Medulla oblongata (tissue), 1 donor: ENCODE data around the gene NT5M.
"Not testable (repeated sequence)": the region's sequence is repeated elsewhere in the genome, so short reads cannot be mapped to it uniquely, and the experiment has no call there.

Experiments used
- DNase-seq: peaks from one replicate; pipeline ENCODE4 v3.0.0-alpha.2; 2015; ENCODE audit errors: extremely low spot score

NT5M gene

DNA sequence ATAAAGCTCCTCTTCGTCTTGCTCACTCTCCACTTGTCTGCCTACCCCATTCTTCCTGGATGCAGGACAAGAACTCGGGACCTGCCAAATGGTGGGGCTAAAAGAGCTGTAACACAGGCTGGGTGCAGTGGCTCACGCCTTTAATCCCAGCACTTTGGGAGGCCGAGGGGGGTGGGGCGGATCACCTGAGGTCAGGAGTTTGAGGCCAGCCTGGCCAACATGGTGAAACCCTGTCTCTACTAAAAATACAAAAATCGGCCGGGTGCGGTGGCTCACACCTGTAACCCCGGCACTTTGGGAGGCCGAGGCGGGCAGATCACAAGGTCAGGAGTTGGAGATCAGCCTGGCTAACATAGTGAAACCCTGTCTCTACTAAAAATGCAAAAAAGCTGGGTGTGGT, 1.5 kb upstream of the NT5M start:
- DNase-seq, result not testable (repeated sequence)

DNA sequence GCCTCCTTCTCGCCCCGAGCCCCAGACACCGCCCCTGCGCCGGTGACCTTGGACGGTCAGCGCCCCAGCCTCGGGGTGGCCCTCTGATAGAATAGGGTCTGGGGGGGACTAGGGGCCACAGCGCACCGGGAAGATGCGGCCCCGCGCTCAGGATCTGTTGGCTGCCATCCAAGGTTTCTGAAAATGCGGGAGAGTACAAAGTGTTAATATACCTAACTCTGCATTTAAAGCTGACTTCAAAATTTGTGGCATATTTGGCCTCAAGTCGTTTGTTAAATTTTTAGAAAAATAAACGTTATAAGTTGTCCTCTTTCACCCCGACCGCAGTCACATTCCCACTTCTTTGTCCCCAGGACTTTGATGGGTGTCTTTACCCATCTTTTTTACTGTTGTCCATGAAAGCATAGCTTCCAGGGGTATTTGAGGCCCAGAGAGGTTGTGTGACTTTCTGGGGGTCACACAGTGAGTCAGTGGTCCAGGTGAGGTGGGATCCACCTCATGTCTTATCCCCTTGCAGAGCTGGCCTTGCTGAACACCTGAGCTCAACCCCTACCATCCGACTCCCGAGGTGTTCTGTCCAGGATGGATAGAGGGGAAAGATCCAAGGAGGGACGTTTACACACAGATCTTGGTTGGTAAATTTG, 796 bp downstream of the NT5M start:
- DNase-seq, result no peak

GRCh38 chr17:17304521-17304985, 1.4 kb downstream of the NT5M start:
- no peak for DNase-seq

- peak; percentile 67 for DNase-seq
These were observed 2.2 kb downstream of the NT5M start for GRCh38 chr17:17305281-17305801.

GRCh38 chr17:17309356-17309755, 6.2 kb downstream of the NT5M start:
- no peak for DNase-seq

GRCh38 chr17:17313350-17313991, 10.3 kb downstream of the NT5M start:
- DNase-seq, result peak; percentile 24

DNA sequence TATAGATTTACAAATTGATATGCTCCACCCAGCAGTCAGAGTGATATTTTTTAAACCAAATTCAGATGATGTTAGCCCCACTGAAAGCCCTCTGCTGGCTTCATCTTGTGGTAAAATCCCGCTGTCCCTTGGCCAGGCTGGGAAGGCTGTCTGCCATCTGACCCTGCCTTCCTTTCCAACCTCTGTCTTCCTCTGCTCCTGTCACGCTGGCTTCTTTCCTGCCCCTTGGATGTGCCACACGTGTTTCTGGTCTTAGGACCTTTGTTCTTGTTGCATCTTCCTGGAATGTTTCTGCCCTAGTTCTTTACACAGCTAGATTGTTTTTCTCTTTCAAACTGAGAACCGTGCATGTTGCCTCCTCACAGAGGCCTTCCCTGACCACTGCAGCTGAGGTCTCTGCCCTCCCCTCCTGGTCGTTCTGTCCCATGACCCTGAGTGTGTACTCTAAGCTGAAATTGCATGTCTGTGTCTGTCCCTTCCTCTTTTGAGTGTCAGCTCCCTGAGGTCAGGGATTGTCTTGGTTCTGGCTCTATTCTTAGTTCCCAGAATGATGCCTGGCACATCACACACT, 11.4 kb downstream of the NT5M start:
- DNase-seq, result no peak

DNA sequence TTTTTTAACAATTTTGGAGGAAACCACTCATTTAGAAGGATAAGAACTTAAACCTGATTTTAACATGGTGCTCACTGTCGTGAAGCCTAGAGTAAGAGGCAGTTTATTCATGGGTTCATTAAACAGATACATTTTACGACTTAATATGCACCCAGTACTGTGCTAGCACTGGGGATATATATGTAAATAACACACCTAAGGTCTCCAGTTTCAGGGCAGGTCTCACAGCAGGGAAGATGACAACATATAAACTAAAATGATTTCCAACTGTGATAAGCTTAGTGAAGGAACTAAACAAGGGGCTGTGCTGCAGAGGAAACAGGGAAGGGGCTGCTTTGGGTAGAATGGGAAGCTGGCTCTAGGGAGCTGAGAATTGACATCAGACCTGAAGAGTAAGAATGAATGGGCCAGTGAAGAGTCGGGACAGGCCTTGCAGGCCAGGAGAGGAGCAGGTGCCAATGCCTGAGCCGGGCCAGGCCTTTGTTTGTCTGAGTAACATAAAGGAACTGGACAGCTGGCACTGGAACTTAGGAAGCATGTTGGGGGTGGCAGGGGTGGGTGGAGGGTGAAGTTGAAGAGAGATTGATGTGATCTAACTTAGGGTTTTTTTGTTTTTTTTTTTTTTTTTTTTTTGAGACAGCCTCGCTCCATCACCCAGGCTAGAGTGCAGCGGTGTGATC, 12.1 kb downstream of the NT5M start:
- no peak for DNase-seq

GRCh38 chr17:17320188-17320910, 17.2 kb downstream of the NT5M start:
- no peak for DNase-seq

GRCh38 chr17:17320911-17321220, 17.7 kb downstream of the NT5M start:
- no peak for DNase-seq

GRCh38 chr17:17321356-17322025, 18.3 kb downstream of the NT5M start:
- DNase-seq, result no peak

DNA sequence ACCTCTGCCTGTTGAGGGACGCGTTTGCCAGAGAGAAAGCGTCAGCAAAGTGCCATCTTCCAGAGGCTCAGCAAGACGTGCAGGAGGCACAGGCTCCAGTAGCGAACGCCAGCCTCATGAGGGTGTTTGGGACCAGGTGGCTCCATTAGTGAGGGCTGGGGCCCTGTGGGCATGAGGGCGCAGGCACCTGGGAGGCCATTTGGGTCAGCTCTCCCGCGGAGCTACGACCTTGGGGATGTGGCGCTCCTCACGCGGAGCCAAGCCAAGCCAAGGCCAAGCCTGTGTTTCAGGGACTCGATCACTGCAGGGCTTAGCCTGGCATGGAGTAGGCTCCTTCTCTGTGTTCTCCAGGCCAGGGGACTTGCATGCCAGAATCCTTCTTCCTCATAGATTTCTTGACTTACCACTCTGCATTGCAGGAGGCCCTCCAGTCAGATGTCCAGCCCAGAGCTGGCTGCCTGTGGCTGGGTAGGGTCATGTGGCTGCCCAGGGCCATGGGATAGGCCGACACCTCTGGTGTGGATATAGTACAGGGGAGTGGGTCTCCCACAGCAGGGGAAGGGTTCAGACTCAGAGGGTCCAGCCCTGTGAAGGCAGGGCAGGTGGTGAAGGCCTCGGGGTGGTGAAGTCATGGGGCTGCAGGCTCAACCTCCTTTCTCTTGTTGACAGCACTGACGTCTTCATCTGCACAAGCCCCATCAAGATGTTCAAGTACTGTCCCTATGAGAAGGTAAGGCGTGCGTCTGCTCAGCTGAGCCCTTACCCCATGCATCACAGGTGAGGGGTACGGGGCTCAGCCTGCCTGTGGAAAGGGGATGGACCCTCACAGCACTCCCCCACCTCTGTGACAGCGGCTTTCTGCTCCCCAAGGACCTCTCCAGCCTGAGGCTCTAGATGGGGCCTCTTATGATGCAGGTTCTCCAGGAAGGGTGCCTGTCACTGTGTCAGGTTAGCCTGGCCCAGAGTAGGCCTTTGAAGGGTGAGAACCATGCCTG, 19.6 kb downstream of the NT5M start:
- no peak for DNase-seq

DNA sequence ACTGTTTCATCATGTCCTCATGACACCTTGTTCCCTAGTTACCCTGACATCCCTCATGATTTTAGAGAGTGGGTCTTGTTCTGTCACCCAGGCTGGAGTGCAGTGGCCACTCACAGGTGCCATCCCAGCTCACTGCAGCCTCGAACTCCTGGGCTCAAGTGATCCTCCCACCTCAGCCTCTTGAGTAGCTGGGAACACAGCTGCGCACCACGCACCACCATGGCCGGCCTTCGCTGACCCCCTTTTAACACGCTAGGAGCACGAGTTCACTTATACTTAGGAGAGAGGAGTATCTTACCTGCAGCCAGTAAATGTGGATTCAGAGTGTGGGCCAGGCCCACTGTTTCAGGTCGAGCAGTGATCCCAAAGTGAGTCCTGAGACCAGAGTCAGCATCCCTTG, 21.4 kb downstream of the NT5M start:
- DNase-seq, result no peak

- DNase-seq, result no peak
These were observed 22.1 kb downstream of the NT5M start for GRCh38 chr17:17325228-17325627.

GRCh38 chr17:17325816-17326215, 22.6 kb downstream of the NT5M start:
- no peak for DNase-seq

GRCh38 chr17:17326275-17326875, 23.2 kb downstream of the NT5M start:
- no peak for DNase-seq

DNA sequence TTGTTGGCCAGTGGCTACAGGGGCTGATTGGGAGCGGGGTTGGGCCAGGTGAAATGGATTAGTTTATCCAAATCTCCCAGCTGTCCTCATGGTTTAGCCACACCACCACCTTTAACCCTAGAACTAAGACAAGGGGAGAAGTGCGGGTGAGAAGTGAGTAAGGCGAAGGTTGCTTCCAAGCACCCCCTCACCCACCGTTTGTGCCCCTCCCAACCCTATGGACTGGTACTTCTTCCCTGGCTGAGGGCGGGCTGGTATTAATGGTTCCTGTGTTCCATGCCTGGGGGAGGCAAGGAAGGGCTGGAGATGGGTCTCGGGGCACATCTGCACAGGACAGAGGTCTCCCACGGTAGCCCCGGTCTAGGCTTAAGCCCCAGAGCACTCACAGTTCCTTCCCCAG, 25.1 kb downstream of the NT5M start:
- no peak for DNase-seq

GRCh38 chr17:17341452-17341851, 38.3 kb downstream of the NT5M start:
- DNase-seq, result no peak

DNA sequence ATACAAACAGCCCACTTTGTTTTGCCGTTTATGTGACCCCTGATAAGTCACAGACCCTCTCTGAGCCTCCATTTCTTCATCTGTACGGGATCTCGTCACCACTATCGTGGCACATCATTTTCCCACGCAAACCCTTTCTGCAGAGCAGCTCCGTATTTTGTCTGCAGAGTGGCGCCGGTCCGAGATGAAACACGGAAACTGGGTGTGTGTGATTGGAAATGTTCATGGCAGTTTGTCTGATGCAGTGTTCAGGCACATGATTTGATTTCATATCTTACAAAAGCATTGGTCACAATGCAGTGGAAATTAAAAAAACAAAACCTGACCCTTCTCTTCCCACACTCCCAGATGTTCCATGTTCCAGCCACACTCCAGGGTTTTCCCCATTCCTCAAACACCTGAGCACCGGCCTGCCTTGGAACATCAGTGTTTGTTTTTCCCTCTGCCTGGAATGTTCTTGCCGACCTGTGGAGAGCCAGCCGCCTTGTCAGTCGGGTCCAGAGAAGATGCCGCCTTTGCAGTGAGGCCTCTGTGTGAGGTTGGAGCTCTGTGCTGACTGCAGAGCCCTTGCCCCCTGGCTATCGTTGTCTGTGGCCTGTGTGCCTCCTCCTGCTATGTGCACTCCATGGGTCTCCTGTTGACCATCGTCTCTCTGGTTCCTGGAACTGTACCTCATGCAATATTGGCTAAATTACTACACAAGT, 39.2 kb downstream of the NT5M start:
- DNase-seq, result no peak
